Astrocyte of the spinal cord (primary cell): Measurements from ENCODE around the gene PTGR1.

ENCODE experiments used
- DNase-seq: peaks from one replicate; pipeline ENCODE4 v3.0.0; 2011; ENCODE audit warnings: low read depth, low spot score
- H3K4me3 ChIP-seq: 2 replicates; pipeline ENCODE4 v1.5.1; 2011; ENCODE audit warnings: low read depth, mild to moderate bottlenecking, low read length, moderate library complexity
- in situ Hi-C: cut with HindIII; loops from 2 replicates; pipeline ENCODE4 v1.10.0; 2017; ENCODE audit warnings: low sequenced_read_pairs
- TF ChIP-seq, protein P1 (sequence below): IDR thresholded peaks from 2 replicates; pipeline ENCODE4 v1.5.1; 2012; ENCODE audit warnings: low read depth, mild to moderate bottlenecking, low read length, inconsistent platforms

Gene PTGR1

DNA sequence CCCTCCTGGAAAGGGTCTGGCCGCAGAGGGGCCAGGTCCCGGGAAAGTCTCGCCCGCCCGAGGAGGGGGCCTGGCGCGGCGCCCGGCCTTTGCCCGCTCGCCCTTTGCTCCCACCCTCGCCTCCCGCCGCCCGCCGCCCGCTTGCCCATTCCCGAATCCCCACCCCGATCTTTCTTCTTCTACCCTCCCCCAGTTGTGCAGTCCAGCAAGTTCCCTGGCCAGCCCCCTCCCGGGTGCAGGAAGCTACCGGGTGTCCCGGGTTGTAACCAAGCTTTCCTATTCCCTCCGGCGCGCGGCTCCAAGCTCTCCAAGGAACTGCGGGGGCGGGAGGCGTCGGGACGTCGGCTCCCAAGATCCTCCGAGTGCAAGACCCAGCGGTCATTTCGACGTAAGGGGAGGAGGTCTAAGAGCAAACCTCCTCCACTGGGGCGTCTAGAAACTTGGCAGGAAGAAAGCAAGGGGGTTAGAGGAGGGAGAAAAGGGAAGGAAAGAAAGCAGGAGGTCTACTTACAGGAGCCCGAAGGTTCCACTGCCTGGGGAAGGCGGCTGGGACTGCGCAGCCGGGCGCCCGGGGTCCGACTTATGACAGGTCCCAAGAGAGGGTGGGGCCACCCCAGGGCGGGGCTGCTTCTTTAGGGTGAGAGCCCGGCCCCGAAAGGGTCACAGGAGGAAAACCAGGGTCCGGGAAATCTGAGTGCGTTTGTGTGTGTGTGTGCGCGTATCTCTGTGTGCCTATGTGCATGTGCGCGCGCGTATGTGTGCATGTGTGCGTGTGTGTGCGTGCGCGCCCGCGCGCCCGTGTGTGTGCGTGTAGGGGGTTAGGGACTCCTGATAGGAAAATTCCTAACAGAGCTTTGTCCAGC, at the start of gene PTGR1:
TSS of gene PTGR1 (minus strand) at position 556 of the 863 bp plus-strand sequence. CDS start 2,225 bp downstream, outside the sequence.
- TF ChIP-seq, protein P1, sequence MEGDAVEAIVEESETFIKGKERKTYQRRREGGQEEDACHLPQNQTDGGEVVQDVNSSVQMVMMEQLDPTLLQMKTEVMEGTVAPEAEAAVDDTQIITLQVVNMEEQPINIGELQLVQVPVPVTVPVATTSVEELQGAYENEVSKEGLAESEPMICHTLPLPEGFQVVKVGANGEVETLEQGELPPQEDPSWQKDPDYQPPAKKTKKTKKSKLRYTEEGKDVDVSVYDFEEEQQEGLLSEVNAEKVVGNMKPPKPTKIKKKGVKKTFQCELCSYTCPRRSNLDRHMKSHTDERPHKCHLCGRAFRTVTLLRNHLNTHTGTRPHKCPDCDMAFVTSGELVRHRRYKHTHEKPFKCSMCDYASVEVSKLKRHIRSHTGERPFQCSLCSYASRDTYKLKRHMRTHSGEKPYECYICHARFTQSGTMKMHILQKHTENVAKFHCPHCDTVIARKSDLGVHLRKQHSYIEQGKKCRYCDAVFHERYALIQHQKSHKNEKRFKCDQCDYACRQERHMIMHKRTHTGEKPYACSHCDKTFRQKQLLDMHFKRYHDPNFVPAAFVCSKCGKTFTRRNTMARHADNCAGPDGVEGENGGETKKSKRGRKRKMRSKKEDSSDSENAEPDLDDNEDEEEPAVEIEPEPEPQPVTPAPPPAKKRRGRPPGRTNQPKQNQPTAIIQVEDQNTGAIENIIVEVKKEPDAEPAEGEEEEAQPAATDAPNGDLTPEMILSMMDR = no peak
- peak within 1 kb of the TSS; percentile 76 for H3K4me3 ChIP-seq
- DNase-seq = peak; percentile 90
- in situ Hi-C loops = no loop called here

DNA sequence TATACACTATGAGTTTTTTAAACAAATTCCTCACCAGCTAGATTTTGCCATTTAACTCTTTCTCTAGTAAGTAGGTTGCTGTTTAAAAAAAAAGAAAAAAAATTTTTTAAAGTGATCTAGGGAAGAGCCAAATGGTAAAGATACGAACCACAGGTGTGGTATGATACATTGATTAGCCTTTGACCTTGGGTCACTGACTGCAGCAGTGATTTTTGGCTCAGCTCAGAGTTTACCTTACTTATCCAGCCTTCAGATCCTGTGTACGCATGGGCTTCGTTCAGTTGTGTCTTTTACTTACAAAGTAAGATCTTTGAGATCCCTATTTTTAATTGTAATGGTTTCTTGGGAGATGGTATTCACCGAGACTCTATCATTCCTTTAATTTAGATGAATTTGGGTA, 49.6 kb upstream of the PTGR1 start:
- no peak overlapping the region for H3K4me3 ChIP-seq
- TF ChIP-seq, protein P1 = no peak
- in situ Hi-C loops = no loop called here
- no peak for DNase-seq

DNA sequence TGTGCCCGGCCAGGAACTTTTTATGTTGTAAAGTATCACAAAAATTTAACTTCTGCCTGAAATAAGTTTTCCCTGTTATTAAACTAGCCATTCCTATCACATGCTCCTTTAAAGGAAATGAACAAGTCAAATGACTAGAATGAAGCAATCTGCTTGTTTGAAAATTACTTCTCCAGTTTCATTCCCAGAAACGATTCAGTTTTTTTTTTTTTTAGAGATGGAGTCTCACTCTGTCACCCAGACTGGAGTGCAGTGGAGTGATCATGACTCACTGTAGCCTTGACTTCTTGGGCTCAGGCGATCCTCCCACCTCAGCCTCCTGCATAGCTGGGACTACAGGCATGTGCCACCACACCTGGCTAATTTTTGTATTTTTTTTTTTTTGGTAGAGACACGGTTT, 48.6 kb upstream of the PTGR1 start:
- no peak for DNase-seq
- TF ChIP-seq, protein P1 = no peak
- in situ Hi-C loops = no loop called here

DNA sequence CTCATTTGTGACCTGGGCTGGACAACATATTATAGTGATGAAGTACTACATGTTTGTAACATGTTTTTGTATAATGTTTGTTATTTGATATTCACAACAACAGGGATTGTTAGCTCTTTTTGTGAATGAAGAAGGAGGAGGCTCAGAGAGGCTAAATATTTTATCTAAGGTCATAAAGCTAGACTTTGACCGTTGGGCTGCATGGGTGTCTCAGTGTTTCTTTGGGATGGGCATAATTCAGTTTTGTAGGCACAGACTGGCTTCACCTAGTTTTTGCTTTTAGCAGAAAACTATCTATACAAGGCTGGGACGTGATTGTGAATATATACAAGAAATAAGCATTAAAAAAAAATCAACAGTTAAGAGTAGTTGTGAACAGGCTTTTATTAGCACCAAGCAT, 47.0 kb upstream of the PTGR1 start:
- no peak for DNase-seq
- no peak overlapping the region for H3K4me3 ChIP-seq
- in situ Hi-C loops = no loop called here
- TF ChIP-seq, protein P1 = no peak

More for the DNA sequence above, 48.6 kb upstream of the PTGR1 start:
- H3K4me3 ChIP-seq = no peak overlapping the region

DNA sequence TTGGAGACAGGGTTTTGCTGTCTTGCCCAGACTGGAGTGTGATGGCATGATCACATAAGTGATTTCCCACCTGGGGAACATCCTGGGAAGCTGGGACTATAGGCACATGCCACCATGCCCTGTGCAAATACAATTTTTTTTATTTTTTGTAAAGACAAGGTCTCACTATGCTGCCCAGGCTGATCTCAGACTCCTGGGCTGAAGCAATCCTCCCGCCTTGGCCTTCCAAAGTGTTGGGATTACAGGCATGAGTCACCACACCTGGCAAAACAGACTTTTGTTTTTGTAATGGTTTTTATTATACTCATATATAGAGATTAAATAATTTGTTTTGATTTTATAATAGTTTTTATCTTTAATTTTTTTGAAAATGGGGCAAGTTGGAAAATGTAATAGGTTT, 46.4 kb upstream of the PTGR1 start:
- TF ChIP-seq, protein P1 = no peak
- in situ Hi-C loops = no loop called here
- no peak for DNase-seq

DNA sequence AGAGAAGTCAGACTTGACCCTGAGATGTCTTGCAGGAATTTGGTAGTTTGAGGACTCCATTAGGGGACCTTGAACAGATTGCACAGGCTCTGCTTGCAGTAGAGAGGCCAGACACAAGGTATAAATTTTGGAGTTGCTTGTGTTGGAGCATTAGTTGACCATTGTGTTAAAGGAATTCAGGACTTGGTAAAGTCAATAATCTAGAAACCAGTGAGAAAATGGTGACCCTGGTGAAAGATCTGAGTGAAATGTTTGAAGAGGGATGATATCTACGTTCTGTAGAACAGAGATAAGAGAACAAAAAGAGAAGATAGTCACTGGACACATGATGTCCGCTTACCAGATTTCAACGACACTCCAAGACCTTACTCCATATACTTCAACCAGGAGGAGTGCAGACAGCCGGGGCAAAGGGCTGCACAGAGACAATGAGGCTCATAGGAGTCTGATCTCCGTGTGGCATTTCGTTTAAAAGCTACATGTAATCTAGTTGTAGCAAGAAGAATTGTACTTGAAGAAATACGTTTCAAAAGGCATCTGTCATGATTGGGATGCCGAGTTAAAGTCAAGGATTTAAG, 44.8 kb upstream of the PTGR1 start:
- no peak overlapping the region for H3K4me3 ChIP-seq
- TF ChIP-seq, protein P1 = no peak
- DNase-seq = no peak
- in situ Hi-C loops = no loop called here

More for the DNA sequence above, 46.4 kb upstream of the PTGR1 start:
- no peak overlapping the region for H3K4me3 ChIP-seq
